GM23338 (cell line): ENCODE data around the gene PRUNE1.

Source experiments
- CREB1 ChIP-seq: fragments of 250-450 bp; sonication (Bioruptor Pico); IDR thresholded peaks from 2 replicates; pipeline ENCODE4 v1.5.0; 2020; ENCODE audit warnings: low read depth, mild to moderate bottlenecking, moderate library complexity
- CTCF ChIP-seq, 2 experiments: fragments of 200-600 bp in 1 of 2; sonication (generic) in 1 of 2; conservative IDR thresholded peaks; 2 replicates each; pipeline versions ENCODE4 v1.5.1 to v1.6.1; 2016 to 2017; ENCODE audit warnings: antibody characterized with exemption in 2 of 2, low read depth in 2 of 2, mild to moderate bottlenecking in 2 of 2, moderate library complexity in 1 of 2
- ETS1 ChIP-seq: IDR thresholded peaks from 2 replicates; pipeline ENCODE4 v1.6.1; 2016; ENCODE audit warnings: antibody characterized with exemption
- EZH2 ChIP-seq: fragments of 200-600 bp; sonication (generic); IDR thresholded peaks from one replicate; pipeline ENCODE4 v1.8.0; 2017; ENCODE audit warnings: antibody characterized with exemption, mild to moderate bottlenecking, low read depth; ENCODE audit not compliant: unreplicated experiment
- EZH2phosphoT487 ChIP-seq: fragments of 200-600 bp; sonication (generic); IDR thresholded peaks from one replicate; pipeline ENCODE4 v1.8.1; 2018; ENCODE audit warnings: antibody characterized with exemption; ENCODE audit not compliant: unreplicated experiment
- NANOG ChIP-seq: IDR thresholded peaks from 2 replicates; pipeline ENCODE4 v1.6.1; 2016; ENCODE audit warnings: antibody characterized with exemption, borderline replicate concordance
- POLR2AphosphoS5 ChIP-seq: IDR thresholded peaks from 2 replicates; pipeline ENCODE4 v1.6.1; 2016; ENCODE audit warnings: antibody characterized with exemption, low read depth
- REST ChIP-seq: IDR thresholded peaks from one replicate; pipeline ENCODE4 v1.6.1; 2018; ENCODE audit warnings: antibody characterized with exemption; ENCODE audit not compliant: unreplicated experiment
- STAT1 ChIP-seq: IDR thresholded peaks from one replicate; pipeline ENCODE4 v1.6.1; 2016; ENCODE audit warnings: antibody characterized with exemption; ENCODE audit not compliant: unreplicated experiment
- ZNF114 ChIP-seq: fragments of 250-450 bp; sonication (Bioruptor Pico); IDR thresholded peaks from 2 replicates; pipeline ENCODE4 v1.5.0; 2020; ENCODE audit warnings: mild to moderate bottlenecking, moderate library complexity
- ZNF331 ChIP-seq: fragments of 250-450 bp; sonication (Bioruptor Pico); IDR thresholded peaks from 2 replicates; pipeline ENCODE4 v1.5.0; 2020; ENCODE audit warnings: low read depth, mild to moderate bottlenecking, moderate library complexity

DNA sequence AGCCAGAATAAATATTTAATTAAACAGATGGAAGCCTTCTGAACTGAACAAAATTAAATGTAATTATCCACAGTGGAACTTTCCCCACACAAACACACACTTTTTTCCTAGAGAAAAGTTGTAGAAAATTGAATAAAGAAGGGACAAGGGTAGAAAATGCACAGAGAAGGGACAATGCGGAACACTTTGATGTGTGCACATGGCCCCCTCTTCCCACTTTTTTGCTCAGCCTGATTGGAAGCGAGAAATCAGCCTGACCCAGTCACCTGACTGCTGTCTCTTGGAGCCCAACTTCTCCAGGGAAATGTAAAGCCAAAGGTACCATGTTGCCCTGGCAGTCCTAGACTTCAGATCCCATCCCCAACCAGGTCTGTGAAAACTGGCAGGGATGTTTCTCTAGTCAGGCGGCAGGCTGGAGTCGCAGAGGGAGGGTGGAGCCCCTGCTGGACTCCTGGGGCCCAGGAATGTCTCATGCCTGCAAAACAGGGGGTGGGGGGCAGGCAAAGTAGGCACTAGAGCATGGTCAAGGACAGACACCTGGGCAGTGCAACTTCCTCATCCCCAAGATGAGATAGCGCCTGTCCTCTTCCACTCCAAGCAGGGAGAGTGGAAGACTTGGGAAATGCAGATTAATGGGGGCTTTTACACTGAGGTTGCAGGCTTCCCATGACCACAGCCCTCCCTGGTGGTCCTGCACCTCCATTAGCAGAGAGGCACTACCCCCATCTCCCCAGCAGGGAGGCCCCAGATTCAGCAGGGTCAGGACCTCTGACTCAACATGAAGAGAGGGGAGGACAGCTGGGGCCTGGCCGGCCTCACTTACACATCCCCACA is 36.4 kb upstream of the PRUNE1 start:
- TF ChIP-seq CTCF (conservative IDR thresholded peaks at IDR 0.05; ENCODE audit: low read depth in 2 of 2) (peak in 1 of 2 experiments; percentile 20; a peak in 1 of 4 replicates), POLR2AphosphoS5 (no peak; the same call in 1 of the 2 replicates), ETS1 (no peak), EZH2 (no peak), REST (no peak), ZNF331 (CRISPR knock-in tag) (no peak), STAT1 (no peak), NANOG (no peak), EZH2phosphoT487 (no peak), CREB1 (CRISPR knock-in tag) (no peak), ZNF114 (CRISPR knock-in tag) (no peak)
